Astrocyte of the spinal cord (primary cell): ENCODE data around the gene TMEM51.
A peak's percentile ranks its signal among the peaks of the same experiment; 100 is the strongest.

Source experiments
- DNase-seq: peaks from one replicate; pipeline ENCODE4 v3.0.0; 2011; ENCODE audit warnings: low read depth, low spot score
- H3K4me3 ChIP-seq: 2 replicates; pipeline ENCODE4 v1.5.1; 2011; ENCODE audit warnings: low read depth, mild to moderate bottlenecking, low read length, moderate library complexity
- in situ Hi-C: cut with HindIII; loops from 2 replicates; pipeline ENCODE4 v1.10.0; 2017; ENCODE audit warnings: low sequenced_read_pairs
- TF ChIP-seq, protein P1 (sequence below): IDR thresholded peaks from 2 replicates; pipeline ENCODE4 v1.5.1; 2012; ENCODE audit warnings: low read depth, mild to moderate bottlenecking, low read length, inconsistent platforms

The TMEM51 gene

DNA sequence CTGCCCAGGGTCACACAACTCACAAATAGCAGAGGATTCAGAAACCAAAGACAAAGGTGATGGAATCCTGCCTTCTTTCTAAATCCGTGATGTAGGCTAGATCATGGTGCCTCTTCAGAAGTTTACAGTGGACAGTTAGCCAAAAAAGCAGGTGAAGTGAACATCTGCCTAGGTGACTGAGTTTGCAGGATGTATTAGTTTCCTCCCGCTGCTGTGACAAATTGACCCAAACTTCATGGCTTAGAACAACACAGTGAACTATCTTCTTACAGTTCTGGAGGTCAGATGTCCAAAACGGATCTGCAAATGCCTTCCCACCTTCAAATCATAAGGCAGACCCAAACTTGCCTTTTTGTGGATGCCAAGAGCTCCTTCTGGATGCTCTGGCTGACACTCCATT lies 3.2 kb upstream of the TMEM51 start:
- TF ChIP-seq, protein P1, sequence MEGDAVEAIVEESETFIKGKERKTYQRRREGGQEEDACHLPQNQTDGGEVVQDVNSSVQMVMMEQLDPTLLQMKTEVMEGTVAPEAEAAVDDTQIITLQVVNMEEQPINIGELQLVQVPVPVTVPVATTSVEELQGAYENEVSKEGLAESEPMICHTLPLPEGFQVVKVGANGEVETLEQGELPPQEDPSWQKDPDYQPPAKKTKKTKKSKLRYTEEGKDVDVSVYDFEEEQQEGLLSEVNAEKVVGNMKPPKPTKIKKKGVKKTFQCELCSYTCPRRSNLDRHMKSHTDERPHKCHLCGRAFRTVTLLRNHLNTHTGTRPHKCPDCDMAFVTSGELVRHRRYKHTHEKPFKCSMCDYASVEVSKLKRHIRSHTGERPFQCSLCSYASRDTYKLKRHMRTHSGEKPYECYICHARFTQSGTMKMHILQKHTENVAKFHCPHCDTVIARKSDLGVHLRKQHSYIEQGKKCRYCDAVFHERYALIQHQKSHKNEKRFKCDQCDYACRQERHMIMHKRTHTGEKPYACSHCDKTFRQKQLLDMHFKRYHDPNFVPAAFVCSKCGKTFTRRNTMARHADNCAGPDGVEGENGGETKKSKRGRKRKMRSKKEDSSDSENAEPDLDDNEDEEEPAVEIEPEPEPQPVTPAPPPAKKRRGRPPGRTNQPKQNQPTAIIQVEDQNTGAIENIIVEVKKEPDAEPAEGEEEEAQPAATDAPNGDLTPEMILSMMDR, result no peak
- no peak overlapping the region for H3K4me3 ChIP-seq
- DNase-seq, result no peak
- in situ Hi-C loops, result no loop called here

GRCh38 chr1:15151377-15151806 lies 2.2 kb upstream of the TMEM51 start:
- no peak overlapping the region for H3K4me3 ChIP-seq
- in situ Hi-C loops, result no loop called here
- no peak for DNase-seq
- TF ChIP-seq, protein P1, result no peak

DNA sequence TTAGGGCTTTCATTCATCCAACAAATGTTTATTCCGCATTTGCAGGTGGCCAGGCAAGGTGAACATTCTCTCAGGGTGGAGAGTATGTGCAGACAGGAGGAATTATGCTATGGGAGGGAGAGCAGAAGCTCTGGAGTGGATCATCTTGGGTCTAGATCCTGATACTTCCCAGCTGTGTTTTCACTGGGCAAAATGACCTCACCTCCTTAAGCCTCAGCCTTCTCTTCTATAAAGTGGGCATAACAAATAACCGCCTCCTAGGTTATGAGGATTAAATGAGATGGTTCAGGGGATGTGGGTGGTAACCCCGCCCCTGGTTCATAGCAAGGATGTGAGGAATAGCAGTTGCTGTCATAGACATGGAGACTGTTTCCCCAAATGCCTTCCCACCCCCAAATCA lies 1.7 kb upstream of the TMEM51 start:
- no peak for DNase-seq
- TF ChIP-seq, protein P1, result no peak
- in situ Hi-C loops, result no loop called here
- H3K4me3 ChIP-seq, result no peak overlapping the region

DNA sequence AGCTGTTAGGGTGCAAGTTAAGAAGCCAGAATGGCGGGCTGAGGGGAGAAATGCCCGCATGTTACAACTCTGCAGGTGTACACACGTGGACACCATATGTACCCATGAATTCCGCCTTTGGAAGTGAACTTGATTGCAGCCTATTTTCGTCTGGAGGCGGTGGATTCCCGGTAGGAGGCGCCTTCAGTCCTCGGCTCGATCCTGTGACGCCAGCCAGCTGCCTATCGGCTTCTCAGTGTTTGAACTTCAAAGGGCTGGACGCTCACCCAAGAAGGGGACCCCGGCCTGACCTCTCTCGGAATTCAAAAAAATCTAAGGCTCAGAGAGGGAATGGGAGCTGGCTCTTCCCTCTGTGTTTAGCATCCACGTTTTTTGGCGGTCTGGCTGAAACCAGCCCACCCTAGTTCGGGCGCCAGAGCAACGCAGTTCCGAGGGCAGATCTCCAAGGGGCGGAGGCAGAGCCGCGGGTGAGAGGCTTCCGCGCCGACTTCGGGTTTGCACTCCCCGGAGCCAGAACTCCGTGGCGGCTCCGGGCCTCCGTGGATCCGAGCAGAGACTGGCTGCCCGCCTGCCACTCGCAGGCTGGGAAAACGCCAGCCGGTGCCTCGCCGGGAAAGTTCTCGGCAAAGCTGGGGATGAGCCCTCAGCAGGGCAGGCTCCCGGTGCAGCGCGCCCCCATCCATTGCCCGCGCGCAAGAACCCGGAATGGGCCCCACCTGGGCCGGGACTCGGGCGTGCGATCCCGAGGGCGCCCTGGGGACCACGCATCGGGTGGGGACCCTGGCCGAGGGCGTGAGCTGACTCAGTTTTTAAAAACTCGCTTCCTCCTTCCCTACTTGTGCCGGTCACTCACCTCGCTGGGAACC lies 996 bp upstream of the TMEM51 start:
- in situ Hi-C loops, result no loop called here
- peak; percentile 91 for DNase-seq
- TF ChIP-seq, protein P1, result peak; percentile 86
- H3K4me3 ChIP-seq, result peak overlapping the region; percentile 55

DNA sequence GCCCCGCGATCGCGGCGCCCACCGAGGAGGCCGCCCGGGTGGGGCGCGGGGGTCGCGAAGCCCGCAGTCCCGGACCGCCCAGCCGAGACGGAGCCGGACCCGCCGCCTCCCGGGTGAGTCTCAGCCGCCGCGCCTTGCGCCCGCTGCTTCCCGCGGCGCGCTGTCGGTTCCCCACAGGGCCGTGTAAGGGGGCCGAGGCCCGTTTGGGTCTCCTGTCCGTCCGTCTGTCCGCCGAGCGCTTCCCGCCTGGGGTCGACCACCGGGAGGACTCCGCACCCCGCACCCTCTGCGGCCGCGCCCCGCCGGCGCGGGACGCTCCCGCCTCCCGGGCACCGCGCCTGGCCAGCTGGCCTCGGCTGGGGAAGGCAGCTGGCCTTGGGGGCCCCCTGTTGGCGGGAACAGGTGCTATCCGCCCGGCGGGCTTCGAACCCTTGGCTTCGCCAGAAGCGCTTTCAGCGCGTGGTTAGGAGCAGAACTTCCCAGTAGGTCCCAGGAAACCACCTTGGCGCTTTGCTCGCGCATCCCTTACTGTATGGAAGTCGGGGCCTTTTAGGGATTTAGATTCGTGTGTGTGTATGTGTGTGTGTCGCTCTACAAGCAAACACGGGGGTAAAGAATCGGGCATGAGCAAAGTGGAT lies 414 bp downstream of the TMEM51 start:
- peak overlapping the region; percentile 55 for H3K4me3 ChIP-seq
- in situ Hi-C loops, result no loop called here
- DNase-seq, result peak; percentile 43
- TF ChIP-seq, protein P1, result peak; percentile 78

DNA sequence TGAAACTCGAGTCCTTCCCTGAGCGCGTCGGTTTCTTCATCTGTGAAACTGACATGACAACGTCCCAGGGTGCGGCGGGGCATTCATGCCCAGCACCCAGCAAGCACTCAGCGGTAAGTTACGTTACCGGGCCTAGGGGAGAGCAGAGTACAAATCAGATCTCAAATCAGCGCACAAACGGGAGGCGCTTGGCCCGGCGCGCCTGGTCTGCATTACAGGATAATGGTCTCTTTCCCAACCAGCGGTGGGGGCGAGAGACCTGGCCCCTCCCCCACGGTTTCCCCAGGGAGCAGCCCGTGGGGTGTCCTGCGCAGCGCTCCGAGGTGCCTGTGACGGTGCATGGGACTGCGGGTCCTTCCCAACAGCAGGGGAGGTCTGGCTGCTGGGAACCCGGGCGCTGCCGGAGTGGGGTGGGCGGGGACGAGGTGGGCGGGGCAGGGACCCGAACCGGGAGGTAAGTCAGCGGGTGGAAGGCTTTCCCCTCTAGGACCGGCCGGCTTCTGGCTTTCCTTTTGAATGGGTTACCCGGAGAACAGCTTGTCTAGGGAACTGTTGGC lies 1.0 kb downstream of the TMEM51 start:
- TF ChIP-seq, protein P1, result no peak
- DNase-seq, result no peak
- H3K4me3 ChIP-seq, result peak overlapping the region; percentile 55
- in situ Hi-C loops, result no loop called here
